ENCODE measurements around the gene PEF1.

Gene PEF1

DNA sequence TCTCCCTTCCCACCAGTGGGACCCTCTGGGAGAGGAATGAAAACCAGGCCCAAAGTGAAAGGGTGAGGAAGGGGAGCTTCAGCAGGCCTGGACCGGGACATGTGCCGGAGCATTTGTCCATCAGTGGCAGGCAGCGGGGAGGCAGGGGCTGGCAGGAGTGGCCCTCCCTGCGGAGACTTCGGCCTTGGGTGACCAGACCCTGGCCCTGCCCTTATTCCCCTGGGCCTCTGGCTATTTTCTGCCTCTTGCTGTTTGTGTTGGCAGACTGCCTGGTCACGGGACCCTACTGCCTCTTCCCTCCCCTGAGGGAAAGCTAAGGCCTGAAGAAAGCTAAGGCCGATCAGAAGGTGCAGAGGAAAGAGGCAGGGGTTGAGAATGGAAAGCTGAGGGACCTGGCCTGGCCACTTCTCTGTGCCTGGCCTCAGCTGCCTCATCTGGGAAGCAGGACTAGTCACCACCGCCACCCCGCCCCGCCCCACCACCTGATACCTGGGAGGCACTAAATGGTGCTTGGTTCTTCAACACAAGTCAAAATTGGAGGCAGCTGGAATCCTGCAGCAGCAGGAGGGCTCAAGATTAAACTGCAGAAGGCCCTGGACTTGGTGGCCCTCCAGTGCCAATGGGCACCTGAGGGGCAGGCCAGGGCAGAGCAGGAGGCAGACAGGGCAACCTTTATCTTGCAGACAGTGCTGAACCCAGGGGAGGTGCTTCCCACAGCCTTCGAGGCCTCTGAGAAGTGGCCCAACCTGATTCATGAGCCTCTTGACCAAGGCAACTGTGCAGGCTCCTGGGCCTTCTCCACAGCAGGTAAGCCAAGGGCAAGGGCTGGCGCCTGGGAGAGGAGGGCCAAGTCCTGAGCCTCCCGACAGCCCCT lies 60.4 kb downstream of the PEF1 start:
- DNase-seq (ENCODE audit: low read depth) = no peak

DNA sequence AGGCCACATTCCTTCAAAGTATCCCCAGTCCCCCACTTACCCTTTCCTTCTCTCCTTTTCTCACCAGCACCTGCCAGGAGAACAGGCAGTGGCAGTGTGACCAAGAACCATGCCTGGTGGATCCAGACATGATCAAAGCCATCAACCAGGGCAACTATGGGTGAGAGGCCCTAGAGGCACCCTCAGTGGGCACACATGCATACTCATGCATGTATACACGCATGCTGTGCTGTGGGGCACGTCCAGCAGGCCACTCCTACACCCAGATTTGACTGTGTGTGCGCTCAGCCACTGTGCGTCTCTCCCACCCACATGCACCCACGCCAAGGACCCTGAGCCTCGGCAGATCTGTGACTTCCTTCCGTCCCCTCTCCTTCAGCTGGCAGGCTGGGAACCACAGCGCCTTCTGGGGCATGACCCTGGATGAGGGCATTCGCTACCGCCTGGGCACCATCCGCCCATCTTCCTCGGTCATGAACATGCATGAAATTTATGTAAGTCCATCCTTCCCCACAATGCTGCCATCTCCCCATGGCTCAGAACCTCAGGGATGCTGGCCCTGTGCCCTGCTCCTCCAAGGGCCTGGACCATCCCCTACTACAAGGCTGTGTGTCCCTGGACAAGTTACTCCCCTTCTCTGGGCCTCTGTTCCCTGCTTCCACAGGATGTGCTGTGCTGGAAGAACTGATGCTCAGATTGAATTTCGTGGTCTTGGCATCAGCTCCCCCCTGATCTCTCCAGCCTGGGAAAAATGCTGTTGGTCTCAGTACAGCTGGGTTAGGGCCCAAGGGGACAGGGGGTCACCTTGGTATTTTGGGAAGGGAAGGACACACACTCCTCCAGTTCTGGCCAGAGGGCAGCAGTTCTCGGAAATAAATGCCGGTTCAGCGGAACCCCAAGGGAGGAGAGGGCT lies 61.3 kb downstream of the PEF1 start:
- no peak for DNase-seq (ENCODE audit: low read depth)

DNA sequence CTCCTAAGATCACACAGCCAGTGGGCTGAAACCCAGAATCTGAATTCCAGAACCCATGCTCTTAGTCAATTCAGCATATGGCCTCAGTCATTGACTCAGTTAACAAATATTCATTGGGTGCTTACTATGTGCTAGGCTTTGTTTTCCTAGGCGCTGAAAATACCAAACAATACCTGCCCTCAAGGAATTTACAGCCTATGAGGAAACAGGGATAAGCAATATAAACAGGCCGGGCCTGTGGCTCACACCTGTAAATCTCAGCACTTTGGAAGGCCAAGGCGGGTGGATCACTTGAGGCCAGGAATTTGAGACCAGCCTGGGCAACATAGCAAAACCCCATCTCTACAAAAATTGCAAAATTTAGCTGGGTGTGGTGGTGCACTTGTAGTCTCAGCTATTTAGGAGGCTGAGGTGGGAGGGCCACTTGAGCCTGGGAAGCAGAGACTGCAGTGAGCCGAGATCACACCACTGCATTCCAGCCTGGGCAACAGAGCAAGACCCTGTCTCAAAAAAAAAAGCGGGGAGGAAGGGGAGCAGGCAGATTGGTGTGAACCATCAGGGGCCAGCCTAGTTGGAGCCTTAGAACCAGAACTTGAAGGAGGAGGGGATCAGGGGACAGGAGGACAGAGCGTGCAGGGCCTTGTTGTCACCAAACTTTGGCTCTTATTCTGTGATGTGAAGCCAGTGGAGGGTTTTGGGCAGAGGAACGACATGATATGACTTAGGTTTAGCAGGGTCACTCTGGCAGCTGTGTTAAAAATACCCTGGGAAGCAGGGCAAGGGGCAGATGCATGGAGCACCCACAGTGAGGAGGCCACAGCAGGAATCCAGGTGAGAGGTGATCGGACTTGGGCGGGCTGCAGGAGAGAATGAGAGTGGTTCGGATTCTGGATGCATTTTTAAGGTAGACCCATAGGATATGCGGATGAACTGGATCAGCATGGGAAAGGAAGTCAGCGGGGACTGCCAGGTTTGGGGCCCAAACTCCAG lies 62.6 kb downstream of the PEF1 start:
- DNase-seq (ENCODE audit: low read depth) = no peak

DNA sequence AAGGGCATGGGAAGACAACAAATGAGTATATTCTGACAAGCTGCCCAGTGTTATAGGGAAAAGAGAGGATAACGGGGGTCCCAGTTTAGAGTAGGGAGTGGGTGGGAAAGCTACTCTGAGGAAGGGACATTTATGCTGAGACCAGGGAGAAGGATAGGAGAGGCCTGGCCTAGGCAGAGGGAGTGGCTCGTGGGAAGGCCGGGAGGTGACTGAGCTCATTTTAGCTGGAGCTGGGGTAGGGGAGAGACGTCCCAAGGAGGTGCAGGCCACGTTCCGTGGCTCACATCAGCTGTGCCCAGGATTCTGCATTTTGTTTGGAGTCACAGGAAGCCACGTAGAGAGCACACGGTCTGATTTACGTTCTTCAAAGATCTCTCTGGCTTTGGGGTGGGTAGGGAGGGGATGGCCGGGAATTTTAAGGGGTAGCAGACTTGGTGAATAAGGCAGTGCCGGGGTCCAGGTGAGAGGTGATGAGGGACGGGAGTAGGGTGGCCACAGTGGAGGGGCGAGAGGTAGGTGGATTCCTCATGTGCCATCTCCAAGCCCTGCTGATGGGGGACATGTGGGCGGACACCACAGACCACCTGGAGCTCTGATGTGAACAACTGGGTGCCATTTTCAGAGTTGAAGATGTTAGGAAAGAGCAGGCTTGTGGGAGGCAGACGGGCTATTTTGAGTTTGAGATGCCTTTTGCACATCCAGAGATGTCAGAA lies 63.6 kb downstream of the PEF1 start:
- no peak for DNase-seq (ENCODE audit: low read depth)

DNA sequence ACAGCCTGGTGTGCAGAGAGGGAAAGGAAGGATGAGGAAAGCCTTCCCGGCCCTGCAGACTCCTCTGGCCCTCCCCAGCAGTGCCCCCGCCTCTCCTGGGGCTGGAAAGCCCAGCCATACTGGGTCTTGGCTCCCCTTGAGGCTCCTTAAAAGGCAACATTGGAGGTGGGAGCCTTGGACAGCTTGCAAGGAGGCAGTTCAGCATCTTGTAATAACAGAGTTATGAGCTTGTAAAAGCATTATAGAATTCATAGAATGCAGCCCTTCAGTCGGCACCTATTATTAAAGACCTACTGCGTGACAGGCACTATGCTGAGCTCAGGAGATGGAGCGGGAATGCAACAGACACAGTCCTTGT lies 64.2 kb downstream of the PEF1 start:
- no peak for DNase-seq (ENCODE audit: low read depth)

Data from activated T-cell treated with anti-CD3 and anti-CD28 coated beads for 48 hours (primary cell).